HG02840 (cell line): ENCODE data around the gene NVL.
"Not testable (repeated sequence)": the region's sequence is repeated elsewhere in the genome, so short reads cannot be mapped to it uniquely, and the experiment has no call there.

Source experiments
- ATAC-seq: cut with Tn5 transposase; IDR thresholded peaks from one replicate; pipeline ENCODE4 v1.9.1; 2021; ENCODE audit warnings: mild to moderate bottlenecking, moderate library complexity, moderate number of reproducible peaks; ENCODE audit not compliant: unreplicated experiment, low FRiP score

NVL gene

GRCh38 chr1:224238212-224238611 lies 91.8 kb downstream of the NVL start:
- no peak for ATAC-seq

- no peak for ATAC-seq
These were observed 92.7 kb downstream of the NVL start for GRCh38 chr1:224237119-224237881.

GRCh38 chr1:224235813-224236493 lies 94.0 kb downstream of the NVL start:
- no peak for ATAC-seq

- no peak for ATAC-seq
These were observed 96.0 kb downstream of the NVL start for GRCh38 chr1:224234017-224234416.

GRCh38 chr1:224226849-224227502 lies 103.0 kb downstream of the NVL start:
- no peak for ATAC-seq

- ATAC-seq = no peak
These were observed 105.9 kb downstream of the NVL start for GRCh38 chr1:224223819-224224714.

GRCh38 chr1:224219612-224220059 lies 110.3 kb downstream of the NVL start:
- ATAC-seq = no peak

- no peak for ATAC-seq
These were observed 110.9 kb downstream of the NVL start for GRCh38 chr1:224219011-224219611.

GRCh38 chr1:224217655-224218623 lies 112.0 kb downstream of the NVL start:
- no peak for ATAC-seq

GRCh38 chr1:224216382-224216781 lies 113.6 kb downstream of the NVL start:
- ATAC-seq = no peak

- ATAC-seq = no peak
These were observed 116.4 kb downstream of the NVL start for GRCh38 chr1:224213438-224214119.

GRCh38 chr1:224212618-224213061 lies 117.3 kb downstream of the NVL start:
- ATAC-seq = no peak

GRCh38 chr1:224211206-224211962 lies 118.6 kb downstream of the NVL start:
- ATAC-seq = no peak

- ATAC-seq = not testable (repeated sequence)
These were observed 123.9 kb downstream of the NVL start for GRCh38 chr1:224205931-224206538.

GRCh38 chr1:224205438-224205840 lies 124.5 kb downstream of the NVL start:
- no peak for ATAC-seq

- ATAC-seq = no peak
These were observed 126.5 kb downstream of the NVL start for GRCh38 chr1:224203243-224204016.
